Measurements from ENCODE around the gene CNBD2. TPM values are rescaled to one million over a fixed set of nuclear protein-coding genes. Genes with fewer than 3 reads are reported as not detected.

The CNBD2 gene
- total RNA-seq, 1 donor, result 2.2 TPM

GRCh38 chr20:36002855-36003254 lies 34.5 kb downstream of the CNBD2 start:
- DNase-seq (ENCODE audit: low read depth), result no peak
- no peak overlapping the region for H3K4me3 ChIP-seq (ENCODE audit: low read depth, low read length)
- TF ChIP-seq CTCF (IDR thresholded peaks at IDR 0.05; ENCODE audit: insufficient read depth, low read length), result no peak

- no peak for TF ChIP-seq CTCF (IDR thresholded peaks at IDR 0.05; ENCODE audit: insufficient read depth, low read length)
- DNase-seq (ENCODE audit: low read depth), result no peak
- no peak overlapping the region for H3K4me3 ChIP-seq (ENCODE audit: low read depth, low read length)
These were observed 35.7 kb downstream of the CNBD2 start for GRCh38 chr20:36004045-36004444.

GRCh38 chr20:36008461-36009035 lies 40.2 kb downstream of the CNBD2 start:
- TF ChIP-seq CTCF (IDR thresholded peaks at IDR 0.05; ENCODE audit: insufficient read depth, low read length), result no peak
- DNase-seq (ENCODE audit: low read depth), result no peak

DNA sequence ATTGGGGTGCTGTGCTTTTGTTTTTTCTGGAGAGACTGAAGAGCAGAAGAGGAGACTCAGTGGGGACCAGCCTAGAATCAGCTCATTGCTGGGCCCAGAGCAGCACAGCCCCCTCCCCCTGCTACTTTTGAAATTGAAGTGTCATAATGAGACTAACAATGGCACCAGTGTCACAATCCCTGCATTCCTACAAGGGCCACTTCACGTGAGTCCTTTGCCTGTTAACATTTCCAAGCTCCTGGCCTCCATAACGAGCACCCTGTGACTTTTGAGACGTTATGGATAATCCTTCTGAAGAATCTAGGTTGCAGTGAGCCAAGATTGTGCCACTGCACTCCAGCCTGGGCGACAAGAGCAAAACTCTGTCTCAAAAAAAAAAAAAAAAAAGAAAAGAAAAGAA lies 41.7 kb downstream of the CNBD2 start:
- no peak for TF ChIP-seq CTCF (IDR thresholded peaks at IDR 0.05; ENCODE audit: insufficient read depth, low read length)
- no peak for DNase-seq (ENCODE audit: low read depth)

More at GRCh38 chr20:36008461-36009035, 40.2 kb downstream of the CNBD2 start:
- H3K4me3 ChIP-seq (ENCODE audit: low read depth, low read length), result no peak overlapping the region

GRCh38 chr20:36010825-36011224 lies 42.4 kb downstream of the CNBD2 start:
- H3K4me3 ChIP-seq (ENCODE audit: low read depth, low read length), result no peak overlapping the region
- TF ChIP-seq CTCF (IDR thresholded peaks at IDR 0.05; ENCODE audit: insufficient read depth, low read length), result no peak
- DNase-seq (ENCODE audit: low read depth), result no peak

More for the DNA sequence above, 41.7 kb downstream of the CNBD2 start:
- no peak overlapping the region for H3K4me3 ChIP-seq (ENCODE audit: low read depth, low read length)

DNA sequence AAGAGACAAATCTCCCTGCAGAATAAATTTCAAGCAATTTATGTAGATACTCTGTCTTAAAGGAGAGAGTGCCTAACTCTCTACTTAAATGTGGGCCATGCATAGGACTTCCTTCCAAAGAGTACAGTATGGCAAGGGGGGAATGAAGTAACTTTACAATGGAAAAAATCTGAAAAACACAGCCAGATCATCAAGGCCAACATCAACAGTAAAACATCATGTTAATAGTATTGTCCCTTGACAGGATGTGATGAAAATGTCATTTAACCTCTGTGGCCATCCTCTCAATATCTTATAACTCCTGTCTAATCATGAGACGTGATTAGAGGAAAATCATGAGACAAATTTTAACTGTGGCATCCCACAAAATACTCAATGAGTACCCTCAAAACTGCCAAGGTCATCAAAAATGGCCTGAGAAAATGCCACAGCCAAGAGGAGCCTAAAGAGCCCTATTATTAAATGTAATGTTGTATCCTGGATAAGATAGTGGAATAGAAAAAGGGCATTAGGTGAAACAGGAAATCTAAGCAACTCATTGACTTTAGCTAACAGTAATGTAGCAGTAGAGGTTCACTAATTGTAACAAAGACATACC lies 47.5 kb downstream of the CNBD2 start:
- no peak for TF ChIP-seq CTCF (IDR thresholded peaks at IDR 0.05; ENCODE audit: insufficient read depth, low read length)

More for the DNA sequence above, 47.5 kb downstream of the CNBD2 start:
- no peak overlapping the region for H3K4me3 ChIP-seq (ENCODE audit: low read depth, low read length)
- no peak for DNase-seq (ENCODE audit: low read depth)
